ENCODE results near the gene HEATR5A.

Gene HEATR5A

DNA sequence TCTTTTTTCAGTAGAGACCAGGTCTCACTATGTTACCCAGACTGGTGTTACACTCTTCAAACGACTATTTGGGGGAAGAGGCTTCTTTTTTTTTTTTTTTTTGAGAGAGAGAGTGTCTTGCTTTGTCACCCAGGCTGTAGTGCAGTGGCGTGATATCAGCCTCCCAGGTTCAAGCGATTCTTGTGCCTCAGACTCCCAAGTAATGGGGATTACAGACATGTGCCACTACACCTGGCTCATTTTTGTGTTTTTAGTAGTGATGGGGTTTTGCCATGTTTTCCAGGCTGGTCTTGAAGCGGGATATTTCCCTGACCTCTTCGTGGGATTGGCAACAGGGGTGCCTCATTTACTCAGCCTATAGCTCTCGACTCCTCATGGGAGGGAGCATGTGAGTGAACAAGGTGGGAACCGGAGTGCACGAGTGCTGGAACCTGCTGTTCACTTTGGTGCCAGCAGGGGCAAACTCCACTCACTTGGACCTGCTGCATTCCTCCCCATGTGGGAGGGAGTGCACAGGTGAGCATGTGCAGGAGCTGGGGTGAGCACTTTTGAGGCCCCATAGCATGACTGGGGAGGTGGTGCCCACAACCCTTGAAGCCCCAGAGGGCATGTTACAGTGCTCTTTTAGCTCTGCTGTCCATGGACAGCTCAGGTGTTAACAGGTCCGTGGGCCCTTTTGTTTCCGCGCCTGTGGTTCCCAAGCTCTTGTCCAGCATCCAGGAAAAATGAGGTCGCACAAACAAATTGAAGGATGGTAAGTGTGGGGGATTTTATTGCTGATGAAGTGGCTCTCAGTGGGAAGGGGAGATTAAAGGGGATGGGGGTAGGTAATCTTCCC, 133.7 kb downstream of the HEATR5A start:
- Histone ChIP-seq H3K4ac (ENCODE audit: low read length) (no peak overlapping the region), H3K23ac (ENCODE audit: low read depth, low read length, poor library complexity) (peak overlapping the region; percentile 19), H2BK5ac (ENCODE audit: low read length) (no peak overlapping the region), H3K4me1 (ENCODE audit: control insufficient read depth in 2 of 2, insufficient read depth in 1 of 2, low read depth in 1 of 2, low read length in 2 of 2) (no peaks in the 10 kb centered on the region), H3K4me3 (ENCODE audit: low read length in 2 of 2) (no peak overlapping the region), H3K4me2 (ENCODE audit: insufficient read depth, low read length, poor library complexity, severe bottlenecking) (no peak overlapping the region), H3K9ac (ENCODE audit: low read depth, low read length, poor library complexity) (no peak overlapping the region), H3K18ac (ENCODE audit: low read length) (no peak overlapping the region), H3K14ac (ENCODE audit: low read length) (no peak overlapping the region), H3K9me3 (replicated peaks in 1 of 2; ENCODE audit: control insufficient read depth in 2 of 2, insufficient read depth in 1 of 2, low read depth in 1 of 2, low read length in 2 of 2) (no peaks in the 10 kb centered on the region), H2BK120ac (ENCODE audit: low read depth, low read length) (no peak overlapping the region), H2BK12ac (ENCODE audit: low read length) (no peak overlapping the region), H3K36me3 (replicated peaks in 1 of 2; ENCODE audit: control insufficient read depth in 2 of 2, insufficient read depth in 2 of 2, low read length in 2 of 2) (no peaks in the 10 kb centered on the region), H3K79me1 (ENCODE audit: low read depth, low read length) (no peaks in the 10 kb centered on the region), H4K91ac (ENCODE audit: low read depth, low read length, poor library complexity) (no peak overlapping the region), H2BK15ac (ENCODE audit: low read length) (no peak overlapping the region), H3K27me3 (ENCODE audit: control insufficient read depth in 3 of 3, insufficient read depth in 3 of 3, low read depth in 1 of 3, low read length in 3 of 3) (no peaks in the 10 kb centered on the region), H4K8ac (ENCODE audit: low read depth, low read length) (no peak overlapping the region), H2AK5ac (ENCODE audit: low read depth, low read length) (no peak overlapping the region), H3K27ac (replicated peaks; ENCODE audit: low read length) (no peak overlapping the region), H2AFZ (ENCODE audit: low read length) (no peak overlapping the region)
- DNase-seq (ENCODE audit: low spot score): no peak
- no CpG with 5 or more reads among the region's 12 CpGs for WGBS, 2 donors (ENCODE audit: extremely low coverage in 2 of 2, insufficient read length in 2 of 2, insufficient replicate concordance in 1 of 2)

DNA sequence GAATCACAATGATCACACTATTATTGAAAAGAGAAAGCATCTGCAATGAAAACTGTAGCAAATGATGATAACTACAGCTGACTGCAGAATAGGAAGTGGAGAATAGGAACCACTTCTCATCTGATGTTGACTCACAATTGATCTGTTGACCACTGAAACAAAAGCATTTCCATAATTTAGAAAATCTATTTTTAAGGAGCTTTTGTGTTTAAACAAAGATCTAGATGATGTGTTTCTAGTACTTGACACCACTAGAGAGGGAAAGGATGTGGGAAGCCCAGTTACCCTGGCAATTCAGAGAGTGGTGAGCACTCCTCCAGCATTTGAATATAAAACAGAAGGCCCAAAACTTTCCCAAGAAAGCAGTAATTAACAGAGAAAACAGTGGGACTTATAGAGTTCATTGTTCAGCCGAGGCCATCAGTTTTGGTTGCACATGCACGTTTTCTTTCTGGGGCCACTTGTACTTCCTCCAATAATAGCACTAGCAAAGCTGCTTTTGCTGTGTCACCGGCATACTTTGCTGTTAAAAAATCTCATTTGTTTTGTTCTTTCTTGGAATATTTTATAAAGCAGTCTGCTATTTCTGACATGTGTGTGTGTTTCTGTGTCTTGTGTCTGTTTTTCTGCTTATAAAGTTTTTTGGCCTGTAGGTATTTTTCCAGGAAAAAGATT, 136.6 kb downstream of the HEATR5A start:
- Histone ChIP-seq H2BK120ac (ENCODE audit: low read depth, low read length) (no peak overlapping the region), H2BK5ac (ENCODE audit: low read length) (no peak overlapping the region)
- WGBS, 2 donors (ENCODE audit: extremely low coverage in 2 of 2, insufficient read length in 2 of 2, insufficient replicate concordance in 1 of 2): no CpG with 5 or more reads among the region's 3 CpGs

DNA sequence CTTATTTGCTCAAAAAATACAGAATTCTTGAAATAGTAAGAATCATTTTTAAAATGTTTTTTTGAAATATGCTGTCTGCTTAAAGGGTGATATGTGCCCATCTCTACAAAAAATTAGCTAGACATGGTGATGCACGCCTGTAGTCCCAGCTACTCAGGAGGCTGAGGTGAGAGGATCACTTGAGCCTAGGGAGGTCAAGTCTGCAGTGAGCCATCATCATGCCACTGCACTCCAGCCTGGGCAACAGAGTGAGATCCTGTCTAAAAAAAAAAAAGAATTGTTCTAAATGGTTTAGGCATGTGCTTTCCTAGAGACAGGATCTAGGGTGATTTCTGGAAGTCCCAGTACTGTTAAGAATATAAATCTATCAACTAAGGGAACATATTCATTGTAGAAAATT, 137.2 kb downstream of the HEATR5A start:
- H3K4me1 ChIP-seq (ENCODE audit: control insufficient read depth in 2 of 2, insufficient read depth in 1 of 2, low read depth in 1 of 2, low read length in 2 of 2): no peaks in the 10 kb centered on the region
- no peak overlapping the region for H2BK5ac ChIP-seq (ENCODE audit: low read length)
- no peak overlapping the region for H3K4me3 ChIP-seq (ENCODE audit: low read length in 2 of 2)
- H3K4ac ChIP-seq (ENCODE audit: low read length): no peak overlapping the region
- no peak overlapping the region for H4K8ac ChIP-seq (ENCODE audit: low read depth, low read length)
- no peaks in the 10 kb centered on the region for H3K27me3 ChIP-seq (ENCODE audit: control insufficient read depth in 3 of 3, insufficient read depth in 3 of 3, low read depth in 1 of 3, low read length in 3 of 3)
- no peak overlapping the region for H2BK120ac ChIP-seq (ENCODE audit: low read depth, low read length)
- H3K4me2 ChIP-seq (ENCODE audit: insufficient read depth, low read length, poor library complexity, severe bottlenecking): no peak overlapping the region
- H4K91ac ChIP-seq (ENCODE audit: low read depth, low read length, poor library complexity): no peak overlapping the region
- no peak for DNase-seq (ENCODE audit: low spot score)
- no peak overlapping the region for H2AK5ac ChIP-seq (ENCODE audit: low read depth, low read length)
- H3K36me3 ChIP-seq (replicated peaks in 1 of 2; ENCODE audit: control insufficient read depth in 2 of 2, insufficient read depth in 2 of 2, low read length in 2 of 2): no peaks in the 10 kb centered on the region
- WGBS, 2 donors (ENCODE audit: extremely low coverage in 2 of 2, insufficient read length in 2 of 2, insufficient replicate concordance in 1 of 2): no CpG with 5 or more reads among the region's 1 CpG
- no peak overlapping the region for H2AFZ ChIP-seq (ENCODE audit: low read length)
- H2BK15ac ChIP-seq (ENCODE audit: low read length): no peak overlapping the region
- H3K9ac ChIP-seq (ENCODE audit: low read depth, low read length, poor library complexity): no peak overlapping the region
- no peak overlapping the region for H3K14ac ChIP-seq (ENCODE audit: low read length)
- H3K18ac ChIP-seq (ENCODE audit: low read length): no peak overlapping the region
- no peak overlapping the region for H2BK12ac ChIP-seq (ENCODE audit: low read length)
- no peaks in the 10 kb centered on the region for H3K79me1 ChIP-seq (ENCODE audit: low read depth, low read length)
- H3K27ac ChIP-seq (replicated peaks; ENCODE audit: low read length): no peak overlapping the region
- H3K9me3 ChIP-seq (replicated peaks in 1 of 2; ENCODE audit: control insufficient read depth in 2 of 2, insufficient read depth in 1 of 2, low read depth in 1 of 2, low read length in 2 of 2): no peaks in the 10 kb centered on the region
- H3K23ac ChIP-seq (ENCODE audit: low read depth, low read length, poor library complexity): no peak overlapping the region

More for the DNA sequence above, 136.6 kb downstream of the HEATR5A start:
- Histone ChIP-seq H2BK15ac (ENCODE audit: low read length) (no peak overlapping the region), H3K4me1 (ENCODE audit: control insufficient read depth in 2 of 2, insufficient read depth in 1 of 2, low read depth in 1 of 2, low read length in 2 of 2) (no peaks in the 10 kb centered on the region), H2AFZ (ENCODE audit: low read length) (peak overlapping the region; percentile 63), H3K79me1 (ENCODE audit: low read depth, low read length) (no peaks in the 10 kb centered on the region), H3K18ac (ENCODE audit: low read length) (no peak overlapping the region), H3K9ac (ENCODE audit: low read depth, low read length, poor library complexity) (no peak overlapping the region), H3K9me3 (replicated peaks in 1 of 2; ENCODE audit: control insufficient read depth in 2 of 2, insufficient read depth in 1 of 2, low read depth in 1 of 2, low read length in 2 of 2) (no peaks in the 10 kb centered on the region), H3K4ac (ENCODE audit: low read length) (no peak overlapping the region), H4K8ac (ENCODE audit: low read depth, low read length) (no peak overlapping the region), H3K27ac (replicated peaks; ENCODE audit: low read length) (no peak overlapping the region), H3K36me3 (replicated peaks in 1 of 2; ENCODE audit: control insufficient read depth in 2 of 2, insufficient read depth in 2 of 2, low read length in 2 of 2) (no peaks in the 10 kb centered on the region), H2AK5ac (ENCODE audit: low read depth, low read length) (no peak overlapping the region), H2BK12ac (ENCODE audit: low read length) (no peak overlapping the region), H3K27me3 (ENCODE audit: control insufficient read depth in 3 of 3, insufficient read depth in 3 of 3, low read depth in 1 of 3, low read length in 3 of 3) (no peaks in the 10 kb centered on the region), H3K4me2 (ENCODE audit: insufficient read depth, low read length, poor library complexity, severe bottlenecking) (no peak overlapping the region), H3K14ac (ENCODE audit: low read length) (no peak overlapping the region), H4K91ac (ENCODE audit: low read depth, low read length, poor library complexity) (no peak overlapping the region), H3K4me3 (ENCODE audit: low read length in 2 of 2) (no peak overlapping the region), H3K23ac (ENCODE audit: low read depth, low read length, poor library complexity) (no peak overlapping the region)
- DNase-seq (ENCODE audit: low spot score): no peak

DNA sequence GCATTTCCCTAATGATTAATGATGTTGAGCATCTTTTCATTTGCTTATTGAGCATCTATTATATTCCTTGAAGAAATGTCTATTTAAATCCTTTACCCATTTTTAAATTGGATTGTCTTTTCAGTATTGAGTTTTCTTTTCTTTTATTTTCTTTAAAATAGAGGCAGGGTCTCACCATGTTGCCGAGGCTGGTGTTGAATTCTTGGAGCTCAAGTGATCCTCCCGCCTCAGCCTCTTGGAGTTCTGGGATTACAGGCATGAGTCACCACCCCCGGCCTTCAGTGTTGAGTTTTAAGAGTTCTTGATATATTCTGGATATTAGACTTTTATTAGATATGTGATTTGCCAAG, 139.5 kb downstream of the HEATR5A start:
- H4K8ac ChIP-seq (ENCODE audit: low read depth, low read length): no peak overlapping the region
- no peak overlapping the region for H2BK120ac ChIP-seq (ENCODE audit: low read depth, low read length)
- no peak overlapping the region for H4K91ac ChIP-seq (ENCODE audit: low read depth, low read length, poor library complexity)
- no CpG with 5 or more reads among the region's 3 CpGs for WGBS, 2 donors (ENCODE audit: extremely low coverage in 2 of 2, insufficient read length in 2 of 2, insufficient replicate concordance in 1 of 2)
- H3K27ac ChIP-seq (replicated peaks; ENCODE audit: low read length): no peak overlapping the region
- H3K9ac ChIP-seq (ENCODE audit: low read depth, low read length, poor library complexity): no peak overlapping the region
- no peaks in the 10 kb centered on the region for H3K36me3 ChIP-seq (replicated peaks in 1 of 2; ENCODE audit: control insufficient read depth in 2 of 2, insufficient read depth in 2 of 2, low read length in 2 of 2)
- H3K4me1 ChIP-seq (ENCODE audit: control insufficient read depth in 2 of 2, insufficient read depth in 1 of 2, low read depth in 1 of 2, low read length in 2 of 2): no peaks in the 10 kb centered on the region
- DNase-seq (ENCODE audit: low spot score): no peak
- no peaks in the 10 kb centered on the region for H3K79me1 ChIP-seq (ENCODE audit: low read depth, low read length)
- no peak overlapping the region for H3K23ac ChIP-seq (ENCODE audit: low read depth, low read length, poor library complexity)
- no peak overlapping the region for H3K4me3 ChIP-seq (ENCODE audit: low read length in 2 of 2)
- no peak overlapping the region for H2AFZ ChIP-seq (ENCODE audit: low read length)
- no peak overlapping the region for H3K4me2 ChIP-seq (ENCODE audit: insufficient read depth, low read length, poor library complexity, severe bottlenecking)
- H2BK15ac ChIP-seq (ENCODE audit: low read length): no peak overlapping the region
- H2AK5ac ChIP-seq (ENCODE audit: low read depth, low read length): no peak overlapping the region
- no peaks in the 10 kb centered on the region for H3K27me3 ChIP-seq (ENCODE audit: control insufficient read depth in 3 of 3, insufficient read depth in 3 of 3, low read depth in 1 of 3, low read length in 3 of 3)
- H3K9me3 ChIP-seq (replicated peaks in 1 of 2; ENCODE audit: control insufficient read depth in 2 of 2, insufficient read depth in 1 of 2, low read depth in 1 of 2, low read length in 2 of 2): peaks cover 4 to 6% of the 10 kb centered on the region in 2 donors
- H3K14ac ChIP-seq (ENCODE audit: low read length): no peak overlapping the region
- H3K18ac ChIP-seq (ENCODE audit: low read length): no peak overlapping the region
- no peak overlapping the region for H3K4ac ChIP-seq (ENCODE audit: low read length)
- no peak overlapping the region for H2BK12ac ChIP-seq (ENCODE audit: low read length)
- H2BK5ac ChIP-seq (ENCODE audit: low read length): no peak overlapping the region

Data from neuronal stem cell (in vitro differentiated cells).